ENCODE data around the gene HDDC2.
"Not testable (repeated sequence)": the region's sequence is repeated elsewhere in the genome, so short reads cannot be mapped to it uniquely, and the experiment has no call there.

HDDC2 gene

DNA sequence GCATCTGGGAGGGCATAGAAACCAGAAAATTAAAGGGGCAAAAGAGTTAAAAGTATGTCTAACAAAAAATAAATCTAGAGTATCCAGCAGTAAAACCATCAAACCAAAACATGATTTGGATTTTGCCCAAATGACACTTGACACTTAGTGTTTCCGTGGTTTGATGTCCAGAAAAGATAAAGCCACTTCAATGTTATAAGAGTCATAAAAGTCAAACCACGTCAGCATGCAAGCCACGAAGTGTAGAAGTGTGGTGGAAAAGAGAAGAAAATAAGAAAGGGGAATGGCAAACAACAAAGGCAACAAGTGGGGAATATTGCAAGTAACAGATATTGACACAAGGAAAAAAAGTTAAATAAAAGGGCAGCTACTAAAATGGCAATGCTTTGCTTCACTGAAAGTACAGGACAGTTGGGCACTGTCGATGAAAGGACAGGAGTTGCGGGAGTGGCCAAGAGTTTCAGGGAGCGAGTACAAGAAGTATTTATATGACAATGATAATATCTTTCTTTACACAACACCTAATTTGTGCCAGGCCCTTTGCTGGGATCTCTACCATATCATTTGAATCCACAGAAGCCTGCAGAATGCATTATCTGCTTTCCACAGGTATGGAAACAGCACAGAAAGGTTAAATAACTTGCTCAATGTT lies 6.3 kb upstream of the HDDC2 start:
- intact Hi-C loops (cut with DNase I): no loop called here
- no peak for DNase-seq

DNA sequence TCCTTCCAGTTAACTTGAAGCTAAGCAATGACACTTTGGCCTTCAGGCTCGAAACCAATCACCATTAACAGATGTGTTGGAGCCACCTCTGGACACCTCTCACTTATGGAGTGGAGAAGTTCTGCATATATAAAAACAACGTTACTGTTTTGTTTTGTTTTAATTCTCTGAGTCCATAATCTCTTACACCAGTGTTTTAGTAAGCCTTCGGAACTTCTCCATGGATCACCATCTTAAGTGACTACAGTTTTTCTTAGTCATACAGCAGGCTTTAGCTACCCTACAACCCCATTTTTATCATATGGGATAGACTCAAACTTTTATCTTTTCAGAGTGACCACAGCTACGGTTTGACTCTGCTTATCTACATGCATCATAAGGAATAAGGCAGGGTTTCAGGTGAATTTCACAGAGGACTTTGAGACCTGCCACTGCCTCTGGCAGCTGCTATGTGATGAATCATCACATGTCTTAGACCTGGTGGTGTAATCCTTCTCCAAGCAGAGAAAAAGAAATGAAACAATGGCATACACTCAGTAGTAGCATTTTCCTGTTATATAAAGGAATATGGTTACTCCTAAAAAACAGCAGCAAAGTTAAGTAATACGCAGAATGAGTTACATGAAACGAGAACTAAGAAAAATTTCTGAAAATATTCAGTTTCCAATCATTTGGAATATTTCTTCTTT lies 5.5 kb upstream of the HDDC2 start:
- intact Hi-C loops (cut with DNase I): no loop called here
- peak in 3 of 42 donors; percentile 12 to 52 (median 37) for DNase-seq

DNA sequence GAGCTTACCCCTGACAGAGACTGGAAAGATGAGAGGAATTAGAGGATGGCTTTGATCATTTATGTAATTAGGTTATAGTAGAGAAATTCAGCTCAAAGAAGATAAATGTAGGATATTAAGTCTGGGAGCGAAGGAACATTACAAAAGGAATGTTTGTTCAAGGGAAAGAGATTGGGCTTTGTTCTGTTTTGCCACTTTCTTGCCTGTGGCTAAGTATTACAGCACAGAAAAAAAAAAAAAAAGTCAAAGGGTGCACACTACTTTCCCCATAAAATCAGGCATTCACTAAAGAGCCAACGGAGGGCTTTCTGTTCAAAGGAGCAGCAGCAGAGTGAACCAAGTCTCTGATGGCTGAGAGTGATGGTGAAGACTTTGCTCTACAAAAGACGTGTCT lies 5.0 kb upstream of the HDDC2 start:
- intact Hi-C loops (cut with DNase I): no loop called here
- DNase-seq: no peak

DNA sequence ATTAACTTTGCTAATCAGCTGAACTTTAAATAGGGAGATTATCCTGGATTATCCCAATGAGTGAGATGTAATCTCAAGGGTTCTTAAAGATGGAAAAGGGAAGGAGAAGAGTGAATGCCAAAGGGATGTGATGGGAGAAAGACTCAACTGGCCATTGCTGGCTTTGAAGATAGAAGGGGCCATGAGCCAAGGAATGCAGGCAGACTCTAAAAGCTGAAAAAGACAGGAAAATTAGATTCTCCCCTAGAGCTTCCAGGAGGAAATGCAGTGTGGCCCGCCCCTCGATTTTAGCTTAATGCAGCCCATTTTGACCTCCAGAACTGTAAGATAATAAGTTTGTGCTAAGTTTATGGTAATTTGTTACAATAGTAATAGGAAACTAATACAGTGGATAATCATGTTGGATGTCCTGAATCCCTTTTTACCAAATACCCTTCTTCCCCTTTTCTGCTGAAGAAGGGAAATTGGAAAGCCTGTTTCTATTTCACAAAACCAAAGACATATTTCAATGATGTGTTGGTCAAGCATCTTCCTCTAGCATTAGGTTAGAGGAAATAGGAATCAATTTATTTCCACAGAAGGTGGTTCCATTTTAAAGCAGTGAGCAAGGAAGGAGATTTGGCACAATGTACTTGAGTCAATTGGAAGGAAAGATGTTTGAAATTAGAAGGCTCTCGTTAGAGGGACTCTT lies 3.3 kb upstream of the HDDC2 start:
- intact Hi-C loops (cut with DNase I): no loop called here
- DNase-seq: no peak

DNA sequence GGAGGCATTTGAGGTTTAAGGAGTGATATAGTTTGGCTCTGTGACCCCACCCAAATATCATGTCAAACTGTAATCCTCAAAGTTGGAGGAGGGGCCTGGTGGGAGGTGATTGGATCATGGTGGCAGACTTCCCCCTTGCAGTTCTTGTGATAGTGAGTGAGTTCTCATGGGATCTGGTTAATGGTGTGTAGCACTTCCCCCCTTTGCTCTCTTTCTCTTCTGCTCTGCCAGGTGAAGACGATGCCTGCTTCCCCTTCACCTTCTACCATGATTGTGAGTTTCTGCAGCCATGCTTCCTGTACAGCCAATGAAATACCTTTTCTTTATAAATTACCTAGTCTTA lies 1.7 kb upstream of the HDDC2 start:
- no peak for DNase-seq
- intact Hi-C loops (cut with DNase I): no loop called here

DNA sequence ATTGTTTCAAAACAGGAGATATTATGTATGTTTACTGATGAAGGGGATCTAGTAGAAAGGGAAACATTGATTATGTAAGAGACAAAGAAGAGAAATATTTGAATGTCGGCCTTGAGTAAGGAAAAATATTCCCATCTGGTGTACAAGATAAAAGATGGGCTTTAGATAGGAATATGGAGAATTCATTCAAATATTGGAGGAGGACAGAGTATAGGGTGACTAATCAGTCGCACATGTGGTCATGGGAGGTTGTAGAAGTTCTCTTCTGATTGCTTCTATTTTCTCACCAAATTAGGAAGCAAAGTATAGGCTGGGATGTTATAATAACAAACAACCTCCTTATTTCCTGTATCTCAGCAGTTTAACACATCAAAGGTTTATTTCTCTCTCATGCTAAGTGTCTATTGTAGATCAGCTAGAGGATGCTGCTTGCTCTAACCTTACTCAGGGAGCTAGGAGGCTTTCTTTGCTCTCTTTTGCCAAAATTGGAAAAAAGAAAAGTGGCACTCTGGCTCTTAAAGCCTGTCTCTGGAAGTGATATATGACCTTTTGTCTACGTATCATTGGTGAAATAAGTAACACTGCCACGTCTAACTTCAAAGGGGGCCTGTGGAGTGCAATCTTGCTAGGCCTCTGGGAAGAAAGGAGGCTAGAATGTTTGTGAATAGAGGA lies 1.2 kb upstream of the HDDC2 start:
- no peak for DNase-seq
- intact Hi-C loops (cut with DNase I): no loop called here

DNA sequence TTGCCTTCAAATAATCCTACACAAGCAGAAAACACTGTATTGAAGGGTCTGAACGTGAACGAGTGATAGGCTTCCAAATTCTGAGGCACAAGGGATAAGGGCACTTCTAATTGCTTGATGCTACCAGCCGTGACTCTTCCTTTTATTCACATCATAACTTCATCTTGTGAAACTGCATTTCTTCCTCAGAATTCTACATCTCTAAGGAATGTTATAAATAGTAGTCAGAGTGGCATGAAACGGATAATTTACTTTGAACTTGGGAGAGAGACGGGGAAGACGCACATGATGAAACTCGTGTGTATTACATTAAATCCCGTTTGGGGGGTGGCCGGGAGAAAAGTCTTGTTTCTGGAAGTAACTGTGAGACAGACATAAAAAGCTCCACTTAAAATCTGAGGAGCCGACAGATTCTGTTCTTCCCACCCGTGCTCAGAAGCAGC lies 754 bp downstream of the HDDC2 start:
- DNase-seq: peak in 11 of 42 donors; percentile 7 to 37 (median 26)
- intact Hi-C loops (cut with DNase I): no loop called here

DNA sequence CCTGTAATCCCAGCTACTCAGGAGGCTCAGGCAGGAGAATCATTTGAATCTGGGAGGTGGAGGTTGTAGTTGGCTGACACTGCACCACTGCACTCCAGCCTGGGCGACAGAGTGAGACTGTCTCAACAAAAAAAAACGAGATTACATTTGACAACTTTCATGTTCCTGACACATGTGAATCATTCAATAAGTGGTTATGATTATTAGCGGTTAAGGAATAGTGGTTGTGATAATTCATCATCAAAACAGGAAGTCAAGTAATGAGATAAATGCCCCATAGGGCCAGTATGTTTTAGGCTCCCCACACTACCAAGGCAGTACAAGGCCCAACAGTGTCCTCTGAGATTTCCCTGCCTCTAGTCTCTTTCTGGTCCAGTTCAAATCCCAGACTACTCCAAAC lies 2.5 kb downstream of the HDDC2 start:
- no peak for DNase-seq
- intact Hi-C loops (cut with DNase I): no loop called here

DNA sequence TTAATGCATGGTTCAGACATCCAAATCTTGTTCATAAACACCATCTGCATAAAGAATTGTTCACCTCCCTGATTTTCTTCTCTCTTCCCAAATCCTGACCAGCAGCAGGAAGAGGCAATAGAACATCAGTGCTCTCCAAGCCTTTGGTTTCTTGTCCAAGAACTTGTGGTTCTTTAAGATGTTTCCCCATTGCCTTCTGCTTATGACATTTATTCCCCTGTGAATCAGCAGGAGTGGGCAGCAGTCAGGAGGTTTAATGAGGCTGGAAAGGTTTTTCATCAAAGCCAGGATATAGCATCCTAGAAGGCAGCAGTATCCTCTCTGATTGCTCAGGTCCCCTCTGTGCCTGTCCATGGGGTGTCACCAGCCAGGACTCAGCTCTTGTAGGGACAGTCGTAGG lies 5.3 kb downstream of the HDDC2 start:
- DNase-seq: no peak

DNA sequence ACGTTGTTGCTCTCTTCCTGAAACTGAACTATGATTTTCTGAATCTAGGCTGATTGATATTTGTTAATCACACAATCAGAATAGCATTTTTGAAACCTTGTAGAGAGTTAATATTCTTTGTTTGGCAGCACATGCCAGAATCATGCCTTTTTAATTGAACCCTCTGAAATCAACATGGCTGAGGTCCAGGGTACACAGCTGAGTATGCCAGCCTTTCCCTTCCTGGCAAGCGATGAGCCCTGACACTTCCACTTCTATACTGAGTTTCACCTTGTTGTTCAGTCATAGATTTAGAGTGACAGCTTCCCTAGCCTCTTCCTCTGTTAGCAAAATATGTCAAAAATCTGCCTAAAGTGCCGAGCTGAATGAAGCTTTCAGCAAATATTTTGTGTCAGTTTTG lies 6.8 kb downstream of the HDDC2 start:
- intact Hi-C loops (cut with DNase I): no loop called here
- no peak for DNase-seq

More for the DNA sequence above, 5.3 kb downstream of the HDDC2 start:
- intact Hi-C loops (cut with DNase I): no loop called here

DNA sequence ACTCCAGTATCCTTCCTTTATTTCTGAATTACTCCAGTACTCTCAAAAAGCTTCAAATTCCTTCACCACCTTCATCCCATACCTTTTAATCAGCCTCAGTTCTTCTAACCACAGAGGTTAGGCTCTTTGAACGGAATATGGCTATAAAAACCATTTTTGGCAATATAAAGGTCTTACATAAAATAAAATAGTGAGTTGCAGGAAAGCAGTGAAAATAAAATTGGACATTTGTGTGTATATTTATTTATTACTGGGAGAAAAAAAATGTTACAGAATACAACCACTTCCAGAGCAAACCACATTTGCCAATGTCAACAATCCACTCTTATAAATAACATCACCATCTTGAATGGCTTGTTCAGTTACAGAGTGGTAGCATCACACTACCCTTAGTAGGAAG lies 7.7 kb downstream of the HDDC2 start:
- intact Hi-C loops (cut with DNase I): no loop called here
- DNase-seq: no peak

DNA sequence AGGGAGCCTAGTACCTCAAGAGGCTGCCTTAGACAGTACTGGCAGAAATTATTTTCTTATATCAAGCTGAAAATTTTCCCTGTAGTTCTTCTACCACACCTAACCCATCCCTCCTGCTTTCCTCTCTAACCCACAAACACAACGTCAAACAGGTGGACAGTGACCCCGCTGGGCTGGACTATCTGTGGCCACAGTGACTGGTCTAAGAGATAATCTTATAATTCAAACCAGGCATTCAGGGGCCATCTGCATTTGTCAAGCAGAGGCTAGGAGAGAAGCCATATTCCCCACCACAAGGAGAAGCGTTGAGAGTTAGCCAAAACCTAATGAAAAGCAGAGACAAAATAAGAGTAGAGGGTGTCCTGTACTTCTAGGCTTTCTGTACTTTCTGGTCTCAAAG lies 8.2 kb downstream of the HDDC2 start:
- intact Hi-C loops (cut with DNase I): no loop called here
- no peak for DNase-seq

DNA sequence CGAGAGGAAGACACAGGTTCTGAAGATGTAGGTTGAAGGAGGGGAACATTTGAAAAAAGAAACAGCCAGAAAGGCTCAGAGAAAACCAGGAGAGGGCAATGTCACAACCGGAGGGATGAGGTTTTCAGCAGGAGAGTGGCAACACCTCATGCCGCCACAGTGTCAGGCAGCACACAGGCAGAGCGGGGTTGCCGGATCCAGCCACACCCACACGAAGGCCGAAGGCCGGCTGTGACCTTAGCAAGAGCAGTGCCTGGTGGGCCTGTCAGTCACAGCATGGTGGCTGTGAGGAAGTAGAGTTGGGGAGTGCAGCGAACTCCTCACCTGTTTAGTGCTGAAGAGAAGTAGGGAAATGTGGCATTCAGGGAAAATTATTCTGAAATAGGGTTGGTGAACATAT lies 14.0 kb downstream of the HDDC2 start:
- no peak for DNase-seq
- intact Hi-C loops (cut with DNase I): no loop called here

DNA sequence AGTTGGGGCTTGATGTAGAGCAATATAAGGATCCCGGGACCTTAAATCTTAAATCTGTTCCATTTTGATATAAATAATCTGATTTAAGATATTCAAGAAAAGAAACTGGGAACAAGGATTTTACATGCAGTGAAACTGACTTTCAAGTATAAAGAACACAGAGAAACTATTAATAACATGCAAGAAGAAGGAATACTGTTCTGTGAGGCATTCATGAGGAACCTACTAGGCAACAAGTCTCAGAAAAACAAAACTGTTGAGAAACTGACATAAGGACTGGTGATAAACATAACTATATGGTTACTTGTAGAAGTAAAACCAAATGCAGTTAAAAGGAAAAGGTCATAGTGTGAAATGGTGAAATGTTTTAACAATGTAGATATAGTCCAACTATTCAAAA lies 15.8 kb downstream of the HDDC2 start:
- no peak for DNase-seq
- intact Hi-C loops (cut with DNase I): no loop called here

DNA sequence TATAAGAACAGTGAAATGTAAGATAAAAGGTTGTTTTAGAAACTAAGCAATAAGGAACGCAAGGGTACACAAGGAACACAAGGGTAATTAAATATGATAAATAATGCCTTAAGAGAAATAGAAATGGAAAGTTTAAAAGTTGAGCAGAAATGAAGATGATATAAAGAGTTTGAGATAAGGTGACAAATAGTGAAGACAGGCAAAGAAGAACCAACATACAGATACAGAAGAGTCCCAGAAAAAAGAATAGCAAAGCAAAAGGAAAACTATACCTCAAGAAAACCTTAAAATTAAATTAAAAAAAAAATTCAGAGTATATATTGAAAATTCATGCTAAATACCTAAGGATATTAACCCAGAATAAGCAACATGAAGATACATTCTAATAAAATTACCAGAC lies 16.4 kb downstream of the HDDC2 start:
- no peak for DNase-seq
- intact Hi-C loops (cut with DNase I): no loop called here

DNA sequence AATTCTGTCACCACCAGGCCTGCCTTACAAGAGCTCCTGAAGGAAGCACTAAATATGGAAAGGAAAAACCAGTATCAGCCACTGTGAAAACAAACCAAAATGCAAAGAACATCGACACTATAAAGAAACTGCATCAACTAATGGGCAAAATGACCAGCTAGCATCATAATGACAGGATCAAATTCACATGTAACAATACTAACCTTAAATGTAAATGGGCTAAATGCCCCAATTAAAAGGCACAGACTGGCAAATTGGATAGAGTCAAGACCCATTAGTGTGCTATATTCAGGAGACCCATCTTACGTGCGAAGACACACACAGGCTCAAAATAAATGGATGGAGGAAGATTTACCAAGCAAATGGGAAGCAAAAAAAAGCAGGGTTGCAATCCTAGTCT lies 19.3 kb downstream of the HDDC2 start:
- DNase-seq; intact Hi-C loops (cut with DNase I): not testable (repeated sequence)

DNA sequence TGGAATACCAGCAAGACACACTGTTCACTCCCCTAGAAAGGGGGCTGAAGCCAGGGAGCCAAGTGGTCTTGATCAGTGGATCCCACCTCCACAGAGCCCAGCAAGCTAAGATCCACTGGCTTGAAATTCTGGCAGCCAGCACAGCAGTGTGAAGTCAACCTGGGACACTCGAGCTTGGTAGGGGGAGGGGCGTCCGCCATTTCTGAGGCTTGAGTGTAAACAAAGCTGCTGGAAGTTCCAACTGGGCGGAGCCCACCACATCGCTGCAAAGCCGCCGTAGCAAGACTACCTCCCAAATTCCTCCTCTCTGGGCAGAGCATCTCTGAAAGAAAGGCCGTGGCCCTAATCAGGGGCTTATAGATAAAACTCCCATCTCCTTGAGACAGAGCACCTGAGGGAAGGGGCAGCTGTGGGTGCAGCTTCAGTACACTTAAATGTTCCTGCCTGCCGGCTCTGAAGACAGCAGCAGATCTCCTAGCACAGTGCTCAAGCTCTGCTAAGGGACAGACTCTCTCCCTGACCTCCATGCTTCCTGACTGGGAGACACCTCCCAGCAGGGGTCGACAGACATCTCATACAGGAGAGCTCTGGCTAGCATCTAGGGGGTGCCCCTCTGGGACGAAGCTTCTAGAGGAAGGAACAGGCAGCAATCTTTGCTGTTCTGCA lies 21.3 kb downstream of the HDDC2 start:
- intact Hi-C loops (cut with DNase I); DNase-seq: not testable (repeated sequence)

DNA sequence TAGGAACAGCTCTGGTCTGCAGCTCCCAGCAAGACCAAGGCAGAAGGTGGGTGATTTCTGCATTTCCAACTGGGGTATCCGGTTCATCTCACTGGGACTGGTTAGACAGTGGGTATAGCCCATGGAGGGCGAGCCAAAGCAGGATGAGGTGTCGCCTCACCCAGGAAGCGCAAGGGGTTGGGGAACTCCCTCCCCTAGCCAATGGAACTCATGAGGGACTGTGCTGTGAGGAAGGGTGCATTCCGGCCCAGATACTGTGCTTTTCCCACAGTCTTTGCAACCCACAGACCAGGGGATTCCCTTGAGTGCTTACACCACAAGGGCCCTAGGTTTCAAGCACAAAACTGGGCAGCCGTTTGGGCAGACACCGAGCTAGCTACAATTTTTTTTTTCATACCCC lies 21.8 kb downstream of the HDDC2 start:
- no peak for DNase-seq
- intact Hi-C loops (cut with DNase I): no loop called here

DNA sequence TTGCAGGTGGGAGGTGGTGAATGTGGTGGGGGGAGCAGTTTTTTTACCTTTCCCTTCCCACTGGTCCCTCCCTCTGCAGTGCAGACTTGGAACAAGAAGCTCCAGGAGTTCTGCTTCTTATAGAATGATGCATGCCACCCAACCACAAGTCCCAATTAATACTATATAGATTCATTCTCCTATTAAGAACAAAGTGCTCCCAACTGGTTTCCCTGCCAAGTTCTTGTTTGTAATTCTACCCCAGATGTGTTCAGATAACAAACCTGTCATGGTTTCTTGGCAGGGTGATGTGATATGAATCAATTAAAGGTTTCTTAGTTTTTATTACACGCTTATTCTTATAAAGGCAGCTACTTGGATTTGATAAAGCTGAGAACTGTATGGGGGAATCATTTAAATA lies 23.9 kb downstream of the HDDC2 start:
- DNase-seq: no peak
- intact Hi-C loops (cut with DNase I): no loop called here

DNA sequence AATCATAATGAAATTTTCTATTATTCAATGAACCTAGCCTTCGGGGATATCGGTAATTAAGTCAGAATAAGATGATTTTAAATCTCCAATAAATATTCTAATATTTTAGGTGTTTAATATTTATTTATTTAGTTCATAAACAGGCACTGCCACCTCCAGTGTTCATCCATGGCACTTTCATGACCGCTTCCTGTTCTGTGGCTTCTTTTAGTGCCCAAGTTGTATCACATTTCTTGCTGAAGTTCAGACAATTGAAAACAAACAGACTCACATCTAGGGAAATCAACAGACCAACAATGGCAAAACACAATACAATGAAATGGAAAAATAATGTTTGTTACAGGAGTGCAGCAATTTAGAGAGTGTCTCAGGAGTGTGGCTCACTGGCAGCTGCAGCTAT lies 26.0 kb downstream of the HDDC2 start:
- intact Hi-C loops (cut with DNase I): no loop called here
- DNase-seq: no peak

All from head of caudate nucleus (tissue), 42 donors.